Activated CD8-positive, alpha-beta memory T cell treated with anti-CD3 and anti-CD28 coated beads for 24 hours (primary cell): ENCODE results near the gene CD101.
A peak's percentile ranks its signal among the peaks of the same experiment; 100 is the strongest.
"Not testable (repeated sequence)": the region's sequence is repeated elsewhere in the genome, so short reads cannot be mapped to it uniquely, and the experiment has no call there.

ENCODE experiments used
- DNase-seq: peaks from one replicate; pipeline ENCODE4 v3.0.0-alpha.2; 2020

CD101 gene

GRCh38 chr1:117001254-117001927, at the start of gene CD101:
Gene CD101 (plus strand): TSS chr1:117001760. CDS start chr1:117001818, 58 bp downstream.
- no peak for DNase-seq

- DNase-seq, result no peak
Observed at GRCh38 chr1:116952738-116953275, 48.8 kb upstream of the CD101 start.

GRCh38 chr1:116954440-116954839, 47.1 kb upstream of the CD101 start:
- no peak for DNase-seq

- no peak for DNase-seq
Observed at GRCh38 chr1:116956378-116956777, 45.2 kb upstream of the CD101 start.

- DNase-seq, result no peak
Observed at GRCh38 chr1:116957646-116958045, 43.9 kb upstream of the CD101 start.

- DNase-seq, result no peak
Observed at GRCh38 chr1:116958110-116958509, 43.5 kb upstream of the CD101 start.

- DNase-seq, result no peak
Observed at GRCh38 chr1:116958977-116959376, 42.6 kb upstream of the CD101 start.

- no peak for DNase-seq
Observed at GRCh38 chr1:116961606-116962005, 40.0 kb upstream of the CD101 start.

GRCh38 chr1:116962987-116963639, 38.4 kb upstream of the CD101 start:
- no peak for DNase-seq

- no peak for DNase-seq
Observed at GRCh38 chr1:116966791-116967190, 34.8 kb upstream of the CD101 start.

GRCh38 chr1:116968724-116969123, 32.8 kb upstream of the CD101 start:
- no peak for DNase-seq

- no peak for DNase-seq
Observed at GRCh38 chr1:116971258-116971860, 30.2 kb upstream of the CD101 start.

GRCh38 chr1:116971965-116972673, 29.4 kb upstream of the CD101 start:
- no peak for DNase-seq

GRCh38 chr1:116972674-116973030, 28.9 kb upstream of the CD101 start:
- DNase-seq, result no peak

GRCh38 chr1:116980309-116980708, 21.3 kb upstream of the CD101 start:
- DNase-seq, result not testable (repeated sequence)

- no peak for DNase-seq
Observed at GRCh38 chr1:116981521-116982037, 20.0 kb upstream of the CD101 start.

GRCh38 chr1:116982319-116983004, 19.1 kb upstream of the CD101 start:
- no peak for DNase-seq

- DNase-seq, result no peak
Observed at GRCh38 chr1:116983112-116983511, 18.4 kb upstream of the CD101 start.

GRCh38 chr1:116983678-116984077, 17.9 kb upstream of the CD101 start:
- no peak for DNase-seq

- no peak for DNase-seq
Observed at GRCh38 chr1:116984406-116985160, 17.0 kb upstream of the CD101 start.

GRCh38 chr1:116986421-116987255, 14.9 kb upstream of the CD101 start:
- DNase-seq, result peak; percentile 86
